GF-D8 (cell line): Measurements from ENCODE around the gene AMTN.
"Not testable (repeated sequence)": the region's sequence is repeated elsewhere in the genome, so short reads cannot be mapped to it uniquely, and the experiment has no call there.

Source experiments
- DNase-seq: peaks from one replicate; lab custom pipeline; 2025; lab: John Stamatoyannopoulos, UW

Gene AMTN, protein sequence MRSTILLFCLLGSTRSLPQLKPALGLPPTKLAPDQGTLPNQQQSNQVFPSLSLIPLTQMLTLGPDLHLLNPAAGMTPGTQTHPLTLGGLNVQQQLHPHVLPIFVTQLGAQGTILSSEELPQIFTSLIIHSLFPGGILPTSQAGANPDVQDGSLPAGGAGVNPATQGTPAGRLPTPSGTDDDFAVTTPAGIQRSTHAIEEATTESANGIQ

DNA sequence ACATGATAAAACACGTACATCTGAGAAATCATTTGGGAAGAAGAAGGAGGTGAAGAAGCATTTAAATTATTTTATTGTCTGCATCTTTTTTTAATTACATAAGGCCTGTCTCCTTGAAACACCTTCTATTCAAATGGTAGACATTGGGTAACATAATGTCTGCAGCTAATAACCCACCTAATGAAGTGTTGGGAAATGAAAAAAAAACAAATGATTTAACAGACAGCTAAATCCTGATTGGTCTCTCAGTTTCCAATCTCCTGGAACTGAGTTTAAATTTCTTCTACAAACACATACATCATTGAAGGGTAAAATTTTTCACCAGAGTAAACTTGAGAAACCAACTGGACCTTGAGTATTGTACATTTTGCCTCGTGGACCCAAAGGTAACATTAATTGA lies at the start of gene AMTN:
Gene AMTN (plus strand): TSS at position 301 of the 400 bp plus-strand sequence. CDS start 209 bp downstream, outside the sequence.
- no peak for DNase-seq

DNA sequence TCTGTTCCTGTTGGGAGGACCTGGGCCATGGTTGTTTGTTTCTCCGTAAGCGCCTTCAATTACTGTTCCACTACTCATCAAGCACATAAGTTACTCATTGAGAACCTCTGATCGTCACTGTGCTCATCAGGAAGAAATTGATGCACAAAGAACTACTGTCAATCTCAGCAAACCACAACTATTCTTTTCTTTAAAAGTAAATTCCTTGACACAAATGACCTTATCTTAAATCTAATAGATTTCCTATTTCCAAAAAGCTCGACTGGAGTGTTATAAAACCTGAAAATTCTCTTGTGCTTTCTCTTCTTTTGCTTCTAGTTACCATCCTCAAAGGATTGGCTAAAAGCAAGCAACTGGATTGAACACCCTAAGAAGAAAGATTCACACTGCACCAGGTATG lies 46.5 kb upstream of the AMTN start, which contains the start of gene MUC7:
Gene MUC7 (plus strand): TSS at position 301 of the 400 bp plus-strand sequence. CDS start 1,825 bp downstream, outside the sequence.
- DNase-seq, result no peak

DNA sequence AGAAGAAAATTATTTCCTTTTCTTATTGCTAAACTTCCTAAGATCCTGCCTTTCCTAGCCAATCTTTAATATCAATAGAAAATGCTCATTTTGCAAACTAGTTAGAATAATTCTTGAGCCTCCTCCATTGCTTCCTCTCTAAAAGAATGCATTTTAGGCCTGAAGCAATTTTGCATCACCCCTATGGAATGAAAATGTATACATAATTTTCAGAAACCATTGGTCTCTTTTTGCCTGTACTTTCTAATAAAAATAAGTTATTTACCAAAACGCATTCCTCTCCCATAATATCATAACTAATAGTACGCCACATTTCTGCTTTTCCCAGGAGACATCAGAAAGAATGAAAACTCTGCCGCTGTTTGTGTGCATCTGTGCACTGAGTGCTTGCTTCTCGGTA lies 44.7 kb upstream of the AMTN start:
- no peak for DNase-seq

- no peak for DNase-seq
Observed at GRCh38 chr4:70488748-70489147, 29.6 kb upstream of the AMTN start.

DNA sequence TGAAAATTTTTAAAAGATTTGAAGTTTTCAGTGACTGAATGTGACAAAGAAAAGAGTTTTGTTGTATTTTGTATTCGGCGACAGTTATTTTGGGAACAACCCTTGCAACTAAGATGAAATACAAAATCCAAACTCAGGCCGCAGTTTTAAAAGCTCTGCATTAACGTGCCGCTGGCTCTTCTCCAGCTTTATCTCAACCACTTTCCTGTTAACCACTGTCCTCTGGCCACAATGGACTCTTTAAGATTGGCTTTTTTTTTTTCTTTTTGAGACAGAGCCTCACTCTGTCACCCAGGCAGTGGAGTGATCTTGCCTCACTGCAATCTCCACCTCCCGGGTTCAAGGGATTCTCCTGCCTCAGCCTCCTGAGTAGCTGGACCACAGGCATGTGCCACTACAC lies 22.1 kb upstream of the AMTN start:
- no peak for DNase-seq

- not testable (repeated sequence) for DNase-seq
Observed at GRCh38 chr4:70501838-70502237, 16.5 kb upstream of the AMTN start.

GRCh38 chr4:70504733-70505132 lies 13.6 kb upstream of the AMTN start:
- no peak for DNase-seq

- DNase-seq, result no peak
Observed at GRCh38 chr4:70505151-70505748, 13.1 kb upstream of the AMTN start.

DNA sequence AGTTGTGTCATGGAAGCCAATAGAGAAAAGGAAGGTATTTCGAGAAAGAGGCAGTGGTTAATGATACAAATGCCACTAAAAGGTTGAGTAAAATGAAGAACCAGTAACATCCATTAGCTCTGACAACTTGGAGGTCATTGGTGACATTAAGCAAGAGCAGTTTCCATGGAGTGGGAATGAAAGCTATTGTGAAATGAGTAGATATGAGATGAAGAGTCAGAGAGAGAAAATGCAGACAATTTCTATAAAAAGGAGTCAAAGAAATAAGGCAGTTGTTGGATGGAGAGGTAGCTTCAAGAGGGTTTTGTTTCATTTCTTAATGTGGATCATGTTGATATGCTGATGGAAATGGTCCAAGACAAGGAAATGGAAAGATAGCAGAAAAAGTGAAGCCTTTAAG lies 9.6 kb upstream of the AMTN start:
- DNase-seq, result no peak

DNA sequence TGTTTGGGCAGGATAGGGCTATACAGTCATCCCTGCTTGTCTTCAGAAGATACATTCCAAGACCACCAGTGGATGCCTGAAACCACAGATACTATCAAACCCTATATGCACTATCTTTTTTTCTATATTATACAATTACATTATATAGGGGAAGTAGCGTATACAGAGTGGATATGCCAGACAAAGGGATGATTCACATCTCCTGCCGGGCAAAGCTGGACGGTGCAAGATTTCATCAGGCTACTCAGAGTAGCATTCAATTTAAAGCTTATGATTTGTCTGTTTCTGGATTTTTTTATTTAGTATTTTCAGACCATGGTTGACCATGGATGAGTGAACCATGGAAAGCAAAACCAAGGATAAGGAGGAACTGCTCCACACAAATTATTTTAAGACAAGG lies 7.0 kb upstream of the AMTN start:
- DNase-seq, result no peak

GRCh38 chr4:70515367-70516250 lies 2.8 kb upstream of the AMTN start:
- no peak for DNase-seq

DNA sequence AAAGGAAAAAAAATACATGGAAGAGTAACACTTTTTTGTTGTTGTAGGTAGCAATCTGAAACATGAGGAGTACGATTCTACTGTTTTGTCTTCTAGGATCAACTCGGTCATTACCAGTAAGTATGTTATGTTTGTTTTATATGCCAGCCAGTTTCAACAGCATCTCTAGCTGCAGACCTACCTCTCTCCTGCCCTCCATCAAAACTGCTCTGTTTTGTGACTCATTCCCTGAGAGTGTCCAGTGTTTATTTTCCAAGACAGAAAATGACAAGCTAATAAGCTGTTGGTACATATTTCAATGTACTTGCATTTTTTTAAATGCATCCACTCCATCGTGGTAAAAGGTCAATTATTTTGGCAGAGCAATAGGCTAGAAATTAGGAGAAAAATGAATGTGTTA lies 347 bp downstream of the AMTN start:
- no peak for DNase-seq

GRCh38 chr4:70522626-70523025 lies 4.3 kb downstream of the AMTN start:
- DNase-seq, result no peak

DNA sequence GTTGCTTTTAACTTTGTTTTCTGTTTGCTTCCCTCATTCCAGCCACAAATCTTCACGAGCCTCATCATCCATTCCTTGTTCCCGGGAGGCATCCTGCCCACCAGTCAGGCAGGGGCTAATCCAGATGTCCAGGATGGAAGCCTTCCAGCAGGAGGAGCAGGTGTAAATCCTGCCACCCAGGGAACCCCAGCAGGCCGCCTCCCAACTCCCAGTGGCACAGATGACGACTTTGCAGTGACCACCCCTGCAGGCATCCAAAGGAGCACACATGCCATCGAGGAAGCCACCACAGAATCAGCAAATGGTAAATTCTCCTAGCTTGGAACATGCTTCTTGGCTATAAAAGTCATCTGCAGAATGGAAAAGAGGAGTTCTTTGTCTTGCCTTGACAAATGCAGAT lies 12.6 kb downstream of the AMTN start:
- no peak for DNase-seq

- no peak for DNase-seq
Observed at GRCh38 chr4:70531981-70532380, 13.6 kb downstream of the AMTN start.

- DNase-seq, result no peak
Observed at GRCh38 chr4:70533211-70533610, 14.8 kb downstream of the AMTN start.

DNA sequence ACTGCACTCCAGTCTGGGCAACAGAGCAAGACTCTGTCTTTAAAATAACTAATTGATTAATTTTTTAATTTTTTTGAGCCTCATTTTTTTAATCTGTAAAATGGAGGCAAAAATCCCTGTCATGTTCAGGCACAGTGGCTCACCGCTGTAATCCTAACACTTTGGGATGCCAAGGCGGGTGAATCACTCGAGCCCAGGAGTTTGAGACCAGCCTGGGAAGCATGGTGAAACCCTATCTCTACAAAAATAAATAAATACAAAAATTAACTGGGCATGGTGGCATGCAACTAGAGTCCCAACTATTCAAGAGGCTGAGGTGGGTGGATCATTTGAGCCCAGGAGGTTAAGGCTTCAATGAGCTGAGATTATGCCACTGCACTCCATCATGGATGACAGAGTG lies 15.4 kb downstream of the AMTN start:
- DNase-seq, result no peak

DNA sequence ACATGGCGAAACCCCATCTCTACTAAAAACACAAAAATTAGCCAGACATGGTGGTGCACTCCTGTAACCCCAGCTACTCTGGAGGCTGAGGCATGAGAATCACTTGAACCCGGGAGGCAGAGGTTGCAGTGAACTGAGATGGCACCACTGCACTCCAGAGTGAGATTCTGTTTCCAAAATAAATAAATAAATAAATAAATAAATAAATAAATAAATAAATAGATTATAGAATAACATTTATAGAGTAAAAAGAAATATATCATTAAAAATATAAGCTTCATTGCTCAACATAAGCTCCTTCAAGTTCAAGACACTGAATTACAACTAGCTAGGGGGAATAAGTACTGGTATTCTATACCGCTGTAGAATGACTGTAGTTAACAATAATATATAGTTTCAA lies 16.5 kb downstream of the AMTN start:
- DNase-seq, result not testable (repeated sequence)

DNA sequence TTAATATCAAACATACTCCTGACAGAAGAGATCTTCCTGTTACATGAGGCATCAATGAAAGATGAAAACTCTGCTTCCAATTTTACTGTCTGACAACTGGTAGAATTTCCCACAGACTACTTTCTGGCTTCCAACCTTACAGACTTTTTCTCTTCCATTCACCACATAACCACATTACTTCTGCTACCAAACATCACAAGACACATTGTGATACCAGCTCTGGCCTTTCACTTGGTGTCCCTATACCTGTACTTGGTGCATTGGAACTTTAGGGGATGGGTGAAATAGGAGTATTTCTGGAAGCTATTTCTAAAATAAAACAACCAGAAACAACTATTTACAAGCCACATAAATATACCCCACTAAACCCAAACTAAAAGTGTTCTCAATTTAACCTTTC lies 20.5 kb downstream of the AMTN start:
- no peak for DNase-seq

DNA sequence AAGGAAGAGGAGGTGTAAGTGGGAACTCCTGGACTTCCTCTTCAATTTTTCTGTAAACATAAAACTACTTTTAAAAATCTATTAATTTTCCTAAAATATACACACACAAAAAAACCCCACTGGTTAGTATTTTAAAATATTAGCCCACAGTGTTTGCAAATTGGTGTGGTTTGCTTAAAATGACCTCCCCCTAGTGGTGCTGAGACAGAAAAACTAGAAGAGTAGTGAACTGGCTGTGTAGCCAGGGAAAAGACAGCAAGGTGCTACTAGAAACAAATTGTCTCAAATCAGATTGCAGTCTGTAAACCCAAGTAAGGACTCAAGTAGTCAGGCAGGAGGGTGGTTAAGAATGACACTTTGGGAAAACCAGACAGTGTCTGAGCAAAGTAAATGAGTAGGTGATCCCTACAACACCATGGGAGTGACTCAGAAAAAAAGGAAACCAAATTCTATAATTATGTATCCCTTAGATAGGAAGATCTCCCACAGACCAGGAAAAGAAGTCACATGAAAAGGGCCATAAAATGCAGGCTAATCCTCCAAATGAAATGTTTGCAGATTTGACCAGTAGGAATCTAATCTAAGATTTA lies 26.0 kb downstream of the AMTN start:
- no peak for DNase-seq

DNA sequence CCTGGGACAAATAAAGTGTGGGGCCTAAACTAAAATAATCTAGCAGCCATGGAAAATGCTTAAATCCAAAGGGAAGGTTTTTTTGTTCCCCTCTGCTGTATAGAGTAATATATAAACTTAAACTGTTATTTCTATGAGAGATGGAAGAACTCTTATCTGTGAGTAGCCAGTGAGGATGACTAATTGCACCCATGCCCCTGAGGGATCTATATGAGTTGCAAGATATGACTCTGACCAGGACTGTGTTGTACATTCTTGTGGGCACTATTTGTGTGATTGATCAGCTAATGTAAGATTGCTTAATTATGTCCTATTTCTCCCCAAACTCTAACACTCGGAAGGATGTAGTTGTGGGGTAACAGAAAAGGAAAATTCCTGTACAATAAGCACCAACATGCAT lies 38.5 kb downstream of the AMTN start:
- no peak for DNase-seq

DNA sequence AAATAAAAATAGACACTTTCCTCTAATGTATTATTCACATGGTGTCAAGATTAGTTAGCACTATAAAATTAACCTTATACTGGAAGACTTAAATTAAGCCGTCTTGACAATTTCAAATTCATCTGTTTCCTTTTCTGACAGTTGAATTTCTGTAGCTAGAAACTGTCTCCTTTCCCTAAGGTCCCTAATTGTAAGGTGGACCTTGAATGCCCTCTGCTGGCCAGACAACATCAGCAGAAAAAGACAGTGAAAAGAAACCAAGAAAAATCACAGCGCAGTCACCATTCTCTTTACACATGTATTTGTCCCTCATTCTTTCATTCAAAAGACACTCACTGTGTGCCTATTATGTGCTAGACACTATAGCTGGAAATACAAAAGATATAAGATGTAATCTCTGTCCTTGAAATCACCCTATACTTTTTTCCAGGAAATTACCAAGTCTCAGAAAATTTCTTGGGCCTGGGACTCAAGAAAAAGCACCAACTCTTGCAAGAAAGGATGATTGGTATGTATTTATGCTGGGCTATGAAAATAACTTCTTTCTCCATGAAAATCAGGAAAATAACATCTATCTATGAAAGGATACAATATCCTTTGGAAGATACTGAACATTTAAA lies 41.0 kb downstream of the AMTN start:
- DNase-seq, result no peak
